ENCODE data around the gene CRK. TPM values are rescaled to one million over a fixed set of nuclear protein-coding genes. Genes with fewer than 3 reads are reported as not detected.
A peak's percentile ranks its signal among the peaks of the same experiment; 100 is the strongest.

CRK gene
- total and polyA plus RNA-seq, 9 donors = 31.7 to 60.6 (median 43.3) TPM

- no peak overlapping the region for H3K4me3 ChIP-seq
- H3K9me3 ChIP-seq = no peaks in the 10 kb centered on the region
- H3K27me3 ChIP-seq = no peaks in the 10 kb centered on the region
- no peaks in the 10 kb centered on the region for H3K36me3 ChIP-seq
- intact Hi-C loops (cut with DNase I) = loop anchor here in 1 of 4 donors (2.0 to 5.0 kb wide), 2 partner anchors 41 to 276 kb away; no protein-coding TSS in a partner anchor
- no peaks in the 10 kb centered on the region for H3K4me1 ChIP-seq (ENCODE audit: insufficient read depth)
- DNase-seq = peak in 1 of 5 donors; percentile 43
- TF ChIP-seq CTCF (IDR thresholded peaks at IDR 0.05) (no peak), EP300 (IDR thresholded peaks at IDR 0.05) (no peak), POLR2A (IDR thresholded peaks at IDR 0.05) (no peak)
- no peak overlapping the region for H3K27ac ChIP-seq
- WGBS, 3 donors = 73 to 77% (median 76%) methylated on average over 20 to 21 of the region's 21 CpGs
Observed at GRCh38 chr17:1467898-1468492, 12.0 kb upstream of the CRK start.

GRCh38 chr17:1467258-1467657 is 11.2 kb upstream of the CRK start:
- no peak for DNase-seq
- no peak for TF ChIP-seq CTCF (IDR thresholded peaks at IDR 0.05)
- TF ChIP-seq EP300 (IDR thresholded peaks at IDR 0.05) = no peak
- TF ChIP-seq POLR2A (IDR thresholded peaks at IDR 0.05) = no peak
- 88 to 89% (median 89%) methylated on average over 13 to 16 of the region's 16 CpGs for WGBS, 3 donors
- intact Hi-C loops (cut with DNase I) = loop anchor here in 1 of 4 donors (2.0 to 5.0 kb wide), 2 partner anchors 42 to 275 kb away; no protein-coding TSS in a partner anchor
- H3K36me3 ChIP-seq = no peaks in the 10 kb centered on the region
- no peaks in the 10 kb centered on the region for H3K27me3 ChIP-seq
- H3K4me1 ChIP-seq (ENCODE audit: insufficient read depth) = no peaks in the 10 kb centered on the region
- no peak overlapping the region for H3K4me3 ChIP-seq
- no peak overlapping the region for H3K27ac ChIP-seq
- no peaks in the 10 kb centered on the region for H3K9me3 ChIP-seq

GRCh38 chr17:1464186-1464585 is 8.2 kb upstream of the CRK start:
- no peaks in the 10 kb centered on the region for H3K36me3 ChIP-seq
- 76 to 84% (median 80%) methylated on average over 7 to 8 of the region's 8 CpGs for WGBS, 3 donors

More at GRCh38 chr17:1464186-1464585, 8.2 kb upstream of the CRK start:
- TF ChIP-seq POLR2A (IDR thresholded peaks at IDR 0.05) = no peak
- no peak for TF ChIP-seq CTCF (IDR thresholded peaks at IDR 0.05)
- TF ChIP-seq EP300 (IDR thresholded peaks at IDR 0.05) = no peak
- Histone ChIP-seq H3K4me1 (ENCODE audit: insufficient read depth) (no peaks in the 10 kb centered on the region), H3K4me3 (no peak overlapping the region), H3K27me3 (no peaks in the 10 kb centered on the region), H3K27ac (no peak overlapping the region), H3K9me3 (no peaks in the 10 kb centered on the region)
- intact Hi-C loops (cut with DNase I) = no loop called here
- peak in 1 of 5 donors; percentile 32 for DNase-seq
